Right lobe of liver (tissue), 6 donors: ENCODE results near the gene PRR11. TPM values are rescaled to one million over a fixed set of nuclear protein-coding genes. Genes with fewer than 3 reads are reported as not detected.
"Not testable (repeated sequence)": the region's sequence is repeated elsewhere in the genome, so short reads cannot be mapped to it uniquely, and the experiment has no call there.

ENCODE experiments used
- ATAC-seq, 4 donors: fragments of 200-7000 bp; cut with Tn5 transposase; one replicate each; pipeline ENCODE4 v1.9.1; 2020; ENCODE audit warnings: mild to moderate bottlenecking in 4 of 4, moderate library complexity in 4 of 4
- DNase-seq, 3 donors: peaks; one replicate each; pipeline ENCODE4 v3.0.0-alpha.2; 2020
- H3K27ac ChIP-seq, 3 donors: fragments of 200-600 bp; one replicate each; pipeline ENCODE4 v1.8.0; 2022
- H3K27me3 ChIP-seq, 2 donors: fragments of 200-600 bp; one replicate each; pipeline ENCODE4 v1.8.0; 2022
- H3K36me3 ChIP-seq, 4 donors: fragments of 200-600 bp; sonication (generic) in 1 of 4; one replicate each; pipeline versions ENCODE4 v1.5.1 to v1.8.0; 2017 to 2022; ENCODE audit warnings: control low read depth in 1 of 4
- H3K4me1 ChIP-seq, 4 donors: fragments of 200-600 bp; sonication (generic) in 1 of 4; one replicate each; pipeline versions ENCODE4 v1.5.1 to v1.8.0; 2017 to 2022; ENCODE audit warnings: control low read depth in 1 of 4
- H3K4me3 ChIP-seq, 3 donors: fragments of 200-600 bp; one replicate each; pipeline ENCODE4 v1.8.0; 2022
- H3K9me3 ChIP-seq, 4 donors: fragments of 200-600 bp; sonication (generic) in 1 of 4; one replicate each; pipeline versions ENCODE4 v1.5.1 to v1.8.0; 2017 to 2022; ENCODE audit warnings: control low read depth in 1 of 4
- CTCF ChIP-seq, 4 donors: fragments of 200-600 bp in 3 of 4; fragments of 450-650 bp in 1 of 4; IDR thresholded peaks; one replicate each; pipeline versions ENCODE4 v1.5.1 to v1.8.0; 2016 to 2022; ENCODE audit warnings: antibody characterized with exemption in 4 of 4, mild to moderate bottlenecking in 2 of 4
- POLR2A ChIP-seq: fragments of 450-650 bp; IDR thresholded peaks from one replicate; pipeline ENCODE4 v1.6.1; 2017; ENCODE audit warnings: antibody characterized with exemption, mild to moderate bottlenecking
- WGBS: methylation state at CpG from one replicate; pipeline ENCODE4 v1.1.6; 2018; ENCODE audit warnings: low coverage, low lambda C conversion rate; ENCODE audit not compliant: insufficient coverage; ENCODE audit errors: missing lambda C conversion rate; 5-methylcytosine and 5-hydroxymethylcytosine counted together
- intact Hi-C, 2 donors: fragments of 100-400 bp; cut with DNase I; formaldehyde crosslinking; loops; one replicate each; pipeline versions ENCODE4 v1.11.2 to v1.14.1; 2022
- total RNA-seq, 6 experiments: library from RNA; depleted of rRNA in 2 of 6; stranded (reverse); fragments of >200 nt in 2 of 6; fragmentation: NEBNext Ultra II Directional in 3 of 6; extraction: Animal tissue kit (Norgen Biotek cat#: 25700) in 3 of 6; gene quantifications; one replicate each; pipeline versions ENCODE4 v1.1.0 to v1.2.4, GENCODE V29; 2016 to 2023
- donor health status: DM: no; HTN: yes; CAD: no.
- donor health status: DM: no; HTN: no; CAD: no.
- donor health status: DM: no; HTN: no; CAD: no.
- donor health status: DM: no; HTN: yes; CAD: no.
- donor health status: DM: no; HTN: yes; CAD: no.

PRR11 gene
- total RNA-seq, 6 experiments from 2014 or later: 0.49 to 1.9 (median 0.54) TPM

DNA sequence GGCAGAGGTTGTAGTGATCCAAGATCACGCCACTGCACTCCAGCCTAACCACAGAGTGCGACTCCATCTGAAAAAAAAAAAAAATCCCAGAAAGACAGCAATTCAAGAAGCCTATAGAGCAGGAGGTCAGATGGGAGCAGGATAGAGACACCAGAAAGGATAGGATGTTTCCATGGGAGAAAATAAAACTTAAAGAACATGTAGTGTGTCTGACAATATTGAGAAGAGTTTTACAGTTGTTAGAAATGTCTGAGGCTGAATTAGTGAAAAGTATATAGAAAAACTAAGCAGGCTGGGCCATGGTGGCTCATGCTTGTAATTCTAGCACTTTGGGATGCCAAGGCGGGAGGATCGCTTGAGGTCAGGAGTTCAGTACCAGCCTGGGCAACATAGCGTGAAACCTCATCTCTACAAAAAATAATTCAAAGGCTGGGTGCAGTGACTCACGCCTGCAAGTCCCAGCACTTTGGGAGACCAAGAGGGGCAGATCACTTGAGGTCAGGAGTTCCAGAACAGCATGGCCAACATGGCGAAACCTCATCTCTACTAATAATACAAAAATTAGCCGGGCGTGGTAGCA lies 33.6 kb upstream of the PRR11 start:
- Histone ChIP-seq H3K27me3 (no peaks in the 10 kb centered on the region), H3K4me1 (no peaks in the 10 kb centered on the region), H3K36me3 (no peaks in the 10 kb centered on the region), H3K4me3 (no peak overlapping the region), H3K27ac (no peak overlapping the region), H3K9me3 (no peaks in the 10 kb centered on the region)
- intact Hi-C loops: no loop called here
- DNase-seq: no peak
- no peak for ATAC-seq
- TF ChIP-seq POLR2A: no peak
- WGBS: 100% methylated on average over 5 of the region's 9 CpGs

- ATAC-seq (no peak), DNase-seq (no peak)
- Histone ChIP-seq H3K4me1 (no peaks in the 10 kb centered on the region), H3K4me3 (no peak overlapping the region), H3K27ac (no peak overlapping the region), H3K9me3 (no peaks in the 10 kb centered on the region), H3K27me3 (no peaks in the 10 kb centered on the region), H3K36me3 (no peaks in the 10 kb centered on the region)
- TF ChIP-seq CTCF (IDR thresholded peaks at IDR 0.05) (no peak), POLR2A (no peak)
- WGBS: 97% methylated on average over 6 of the region's 6 CpGs
- intact Hi-C loops: no loop called here
Measured at GRCh38 chr17:59124665-59125064, 30.9 kb upstream of the PRR11 start.

DNA sequence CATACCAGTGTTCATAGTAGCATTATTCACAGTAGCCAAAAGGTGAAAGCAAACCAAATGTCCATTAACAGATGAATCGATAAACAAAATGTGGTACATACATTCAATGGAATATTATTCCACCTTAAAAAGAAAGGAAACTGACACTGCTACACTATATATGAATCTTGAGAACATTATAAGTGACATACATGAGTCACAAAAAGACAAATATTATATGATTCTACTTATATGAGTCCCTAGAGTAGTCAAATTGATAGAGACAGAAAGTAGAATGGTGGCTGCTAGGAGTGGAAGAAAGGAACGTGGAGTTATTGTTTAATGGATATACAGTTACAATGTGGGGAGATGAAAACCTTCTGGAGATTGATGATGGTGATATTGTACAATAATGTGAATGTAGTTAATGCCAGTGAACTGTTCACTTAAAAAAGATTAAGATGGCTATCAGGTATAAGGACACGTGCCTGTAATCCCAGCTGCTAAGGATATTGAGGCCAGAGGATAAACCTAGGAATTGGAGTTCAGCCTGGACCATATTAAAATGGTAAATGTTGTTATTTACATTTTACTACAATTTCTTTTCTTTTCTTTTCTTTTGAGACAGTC lies 28.6 kb upstream of the PRR11 start:
- intact Hi-C loops: no loop called here
- TF ChIP-seq CTCF (IDR thresholded peaks at IDR 0.05) (no peak), POLR2A (no peak)
- no peaks in the 10 kb centered on the region for H3K9me3 ChIP-seq

DNA sequence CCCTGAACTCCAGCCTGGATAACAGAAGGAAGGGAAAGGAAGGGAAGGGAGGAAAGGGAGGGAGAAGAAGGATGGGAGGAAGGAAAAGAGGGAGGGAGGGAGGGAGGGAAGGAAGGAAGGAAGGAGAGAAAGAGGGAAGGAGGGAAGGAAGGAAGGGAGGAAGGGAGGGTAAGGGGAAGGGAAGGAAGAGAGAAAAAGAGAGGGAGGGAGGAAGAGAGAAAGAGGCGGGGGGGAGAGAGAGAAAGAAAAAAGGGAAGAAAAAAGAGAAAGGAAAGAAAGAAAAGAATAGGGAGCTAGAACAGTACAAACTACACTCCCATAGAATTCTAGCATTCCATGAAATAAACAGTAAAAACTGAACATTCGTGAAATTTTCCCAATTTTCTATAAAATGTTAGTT lies 25.7 kb upstream of the PRR11 start:
- WGBS: 41% methylated on average over 2 of the region's 2 CpGs
- ATAC-seq (no peak), DNase-seq (no peak)
- Histone ChIP-seq H3K27me3 (no peaks in the 10 kb centered on the region), H3K9me3 (no peaks in the 10 kb centered on the region), H3K4me1 (no peaks in the 10 kb centered on the region), H3K4me3 (no peak overlapping the region), H3K27ac (no peak overlapping the region), H3K36me3 (no peaks in the 10 kb centered on the region)
- intact Hi-C loops: no loop called here
- no peak for TF ChIP-seq POLR2A
- TF ChIP-seq CTCF (IDR thresholded peaks at IDR 0.05): no peak

More for the DNA sequence above, 28.6 kb upstream of the PRR11 start:
- H3K27me3 ChIP-seq: no peaks in the 10 kb centered on the region
- no peak overlapping the region for H3K4me3 ChIP-seq
- H3K27ac ChIP-seq: no peak overlapping the region
- H3K4me1 ChIP-seq: no peaks in the 10 kb centered on the region
- WGBS: 59% methylated on average over 3 of the region's 3 CpGs
- H3K36me3 ChIP-seq: no peaks in the 10 kb centered on the region
- ATAC-seq (no peak), DNase-seq (no peak)

- no peaks in the 10 kb centered on the region for H3K27me3 ChIP-seq
- WGBS: 81% methylated on average over 1 of the region's 1 CpG
- intact Hi-C loops: no loop called here
- TF ChIP-seq CTCF (IDR thresholded peaks at IDR 0.05) (no peak), POLR2A (no peak)
- DNase-seq (no peak), ATAC-seq (no peak)
- no peaks in the 10 kb centered on the region for H3K9me3 ChIP-seq
- H3K4me3 ChIP-seq: no peak overlapping the region
- no peaks in the 10 kb centered on the region for H3K4me1 ChIP-seq
- no peak overlapping the region for H3K27ac ChIP-seq
- no peaks in the 10 kb centered on the region for H3K36me3 ChIP-seq
Measured at GRCh38 chr17:59131131-59131530, 24.4 kb upstream of the PRR11 start.

DNA sequence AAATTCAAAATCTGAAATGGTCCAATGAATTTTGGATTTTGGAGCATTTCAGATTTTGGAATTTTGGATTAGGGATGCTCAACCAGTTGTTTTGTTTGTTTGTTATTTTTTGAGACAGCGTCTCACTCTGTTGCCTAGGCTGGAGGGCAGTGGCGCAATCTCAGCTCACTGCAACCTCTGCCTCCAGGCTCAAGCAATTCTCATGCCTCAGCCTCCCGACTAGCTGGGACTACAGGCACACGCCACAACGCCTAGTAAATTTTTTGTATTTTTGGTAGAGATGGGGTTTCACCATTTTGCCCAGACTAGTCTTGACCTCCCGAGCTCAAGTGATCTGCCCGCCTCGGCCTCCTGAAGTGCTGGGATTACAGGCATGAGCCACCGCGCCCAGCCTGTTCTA lies 17.2 kb upstream of the PRR11 start:
- intact Hi-C loops, H3K9me3 ChIP-seq, H3K27ac ChIP-seq, H3K4me1 ChIP-seq, H3K36me3 ChIP-seq, ATAC-seq, H3K27me3 ChIP-seq, H3K4me3 ChIP-seq, DNase-seq: not testable (repeated sequence)
- 95% methylated on average over 10 of the region's 10 CpGs for WGBS
